K562 (cell line): ENCODE measurements around the gene ETV7. TPM values are rescaled to one million over a fixed set of nuclear protein-coding genes. Genes with fewer than 3 reads are reported as not detected.

ENCODE experiments used
- ATAC-seq: fragments of 200-7000 bp; cut with Tn5 transposase; 3 replicates; pipeline ENCODE4 v1.9.1; 2020; ENCODE audit warnings: moderate library complexity
- BruUV-seq: library from RNA; stranded (reverse); fragments of 400-500 nt; replicated peaks from 2 replicates; lab custom pipeline; 2021; lab: Mats Ljungman, UMichigan
- CTCF ChIA-PET: fragments of 300-600 bp; formaldehyde crosslinking; extraction: SDS; loops from one replicate; lab custom pipeline; 2021; ENCODE audit warnings: low intra/inter-chr PET ratio; lab: Yijun Ruan, JAX
- POLR2A ChIA-PET: fragments of 300-600, 350-650 bp; sonication (Branson Sonifier 250); formaldehyde crosslinking; extraction: SDS; loops from one replicate; lab custom pipeline; 2021; ENCODE audit warnings: antibody characterized with exemption, inconsistent platforms; lab: Yijun Ruan, JAX
- DNase-seq, 4 experiments: peaks; one replicate each; pipeline versions ENCODE4 v3.0.0 to v3.0.0-alpha.2; 2011 to 2018; ENCODE audit warnings: low spot score in 3 of 4, mixed read lengths in 3 of 4; ENCODE audit errors: extremely low read depth in 1 of 4
- FAIRE-seq: peaks from 2 replicates; lab custom pipeline; 2011; peaks lifted over from hg19 to GRCh38; lab: Jason Lieb, UNC
- H2AFZ ChIP-seq: 2 replicates; pipeline ENCODE4 v1.6.0; 2011; ENCODE audit warnings: low read depth, low read length, control low read depth, inconsistent platforms
- H3K27ac ChIP-seq: fragments of 200-600 bp; 3 replicates; pipeline ENCODE4 v1.8.0; 2011; ENCODE audit warnings: low read depth, mild to moderate bottlenecking, control low read depth, inconsistent platforms, low read length, moderate library complexity, mixed read lengths; ENCODE audit errors: extremely low read depth
- H3K27me3 ChIP-seq, 2 experiments: fragments of 300-600 bp in 1 of 2; 2 replicates in 1 of 2; 3 replicates in 1 of 2; pipeline versions ENCODE4 v1.6.0 to v1.8.0; 2011; ENCODE audit warnings: inconsistent platforms in 2 of 2, low read length in 2 of 2, mild to moderate bottlenecking in 1 of 2, mixed read lengths in 1 of 2, moderate library complexity in 1 of 2; ENCODE audit not compliant: control insufficient read depth in 2 of 2, insufficient read depth in 2 of 2
- H3K36me3 ChIP-seq: fragments of 300-600 bp; 3 replicates; pipeline ENCODE4 v1.8.0; 2011; ENCODE audit warnings: mild to moderate bottlenecking, low read length, inconsistent platforms; ENCODE audit not compliant: control insufficient read depth, insufficient read depth
- H3K4me1 ChIP-seq, 2 experiments: fragments of 200-600 bp in 1 of 2; replicated peaks in 1 of 2; 2 replicates in 1 of 2; 3 replicates in 1 of 2; pipeline versions ENCODE4 v1.5.1 to v1.8.0; 2011; ENCODE audit warnings: inconsistent platforms in 2 of 2, low read length in 2 of 2, mild to moderate bottlenecking in 1 of 2, mixed read lengths in 1 of 2, moderate library complexity in 1 of 2; ENCODE audit not compliant: control insufficient read depth in 2 of 2, insufficient read depth in 2 of 2
- H3K4me2 ChIP-seq: 2 replicates; pipeline ENCODE4 v1.6.1; 2011; ENCODE audit warnings: low read length, control low read depth, inconsistent platforms, mixed read lengths; ENCODE audit not compliant: insufficient read depth
- H3K4me3 ChIP-seq: fragments of 200-600 bp; sonication (generic), shearing (Covaris generic); 2 replicates; pipeline ENCODE4 v1.5.1; 2016; ENCODE audit warnings: control low read depth, inconsistent platforms
- H3K79me2 ChIP-seq: fragments of 200-600 bp; 3 replicates; pipeline ENCODE4 v1.8.0; 2011; ENCODE audit warnings: low read length, inconsistent platforms; ENCODE audit not compliant: control insufficient read depth, insufficient read depth
- H3K9ac ChIP-seq, 2 experiments: 2 replicates each; pipeline versions ENCODE4 v1.6.0 to v1.6.1; 2011; ENCODE audit warnings: low read depth in 2 of 2, low read length in 2 of 2, control low read depth in 1 of 2, inconsistent platforms in 1 of 2, mild to moderate bottlenecking in 1 of 2, mixed read lengths in 1 of 2; ENCODE audit not compliant: insufficient read depth in 1 of 2
- H3K9me1 ChIP-seq: one replicate; pipeline ENCODE4 v1.6.0; 2011; ENCODE audit warnings: inconsistent platforms, mild to moderate bottlenecking, low read length, moderate library complexity; ENCODE audit not compliant: control insufficient read depth, insufficient read depth
- H3K9me3 ChIP-seq: replicated peaks from 2 replicates; pipeline ENCODE4 v1.5.1; 2011; ENCODE audit warnings: low read depth, low read length, inconsistent platforms; ENCODE audit not compliant: control insufficient read depth, insufficient read depth
- H4K20me1 ChIP-seq: replicated peaks from 2 replicates; pipeline ENCODE4 v1.6.1; 2011; ENCODE audit warnings: low read length, inconsistent platforms, mixed read lengths; ENCODE audit not compliant: control insufficient read depth, insufficient read depth
- CREB5 ChIP-seq: fragments of 250-450 bp; sonication (Bioruptor Pico); IDR thresholded peaks from 2 replicates; pipeline ENCODE4 v1.5.0; 2020; ENCODE audit warnings: mild to moderate bottlenecking
- DDX20 ChIP-seq: fragments of 450-650 bp; IDR thresholded peaks from 2 replicates; pipeline ENCODE4 v1.6.1; 2016; ENCODE audit warnings: missing genetic modification characterization, low read depth, mild to moderate bottlenecking, missing compliant biosample characterization, moderate library complexity
- ILF3 ChIP-seq: fragments of 450-650 bp; IDR thresholded peaks from 2 replicates; pipeline ENCODE4 v1.6.1; 2018; ENCODE audit warnings: antibody characterized with exemption, mild to moderate bottlenecking, moderate library complexity, borderline replicate concordance
- KDM1A ChIP-seq, 2 experiments: fragments of 450-650 bp; IDR thresholded peaks; 2 replicates each; pipeline ENCODE4 v1.6.1; 2016; ENCODE audit warnings: mild to moderate bottlenecking in 2 of 2
- NCOA2 ChIP-seq, 2 experiments: fragments of 450-650 bp; IDR thresholded peaks; 2 replicates each; pipeline ENCODE4 v1.6.1; 2018; ENCODE audit warnings: mild to moderate bottlenecking in 2 of 2, moderate library complexity in 1 of 2; ENCODE audit not compliant: partially characterized antibody in 2 of 2
- NRF1 ChIP-seq, 2 experiments: fragments of 450-650 bp; IDR thresholded peaks in 1 of 2; conservative IDR thresholded peaks in 1 of 2; 2 replicates each; pipeline ENCODE4 v1.6.1; 2014; ENCODE audit warnings: mild to moderate bottlenecking in 2 of 2
- PKNOX1 ChIP-seq: fragments of 450-650 bp; IDR thresholded peaks from 2 replicates; pipeline ENCODE4 v1.6.1; 2016
- TFAP4 ChIP-seq: sonication (generic); formaldehyde crosslinking; IDR thresholded peaks from 2 replicates; pipeline ENCODE4 v1.8.0; 2022; ENCODE audit warnings: missing genetic modification reagents, mild to moderate bottlenecking, moderate library complexity, borderline replicate concordance
- ZBTB26 ChIP-seq: fragments of 450-650 bp; formaldehyde crosslinking; IDR thresholded peaks from 2 replicates; pipeline ENCODE4 v1.4.0; 2022; ENCODE audit warnings: missing genetic modification characterization
- ZMIZ1 ChIP-seq, 2 experiments: fragments of 150-350 bp in 1 of 2; IDR thresholded peaks; 2 replicates each; pipeline ENCODE4 v1.6.1; 2012 to 2016; ENCODE audit warnings: low read depth in 2 of 2, low read length in 2 of 2, mild to moderate bottlenecking in 1 of 2, moderate library complexity in 1 of 2
- WGBS: fragments of 100-300 bp; shearing (Covaris generic); methylation state at CpG from one replicate; pipeline ENCODE4 v1.1.6; 2016; ENCODE audit warnings: low coverage, mixed read lengths; ENCODE audit not compliant: insufficient coverage; ENCODE audit errors: missing lambda C conversion rate; 5-methylcytosine and 5-hydroxymethylcytosine counted together
- in situ Hi-C: fragments of 300-500 bp; cut with MboI; formaldehyde crosslinking; loops from 4 replicates; pipeline ENCODE4 v1.15.0; 2018; ENCODE audit warnings: inconsistent platforms, mixed read lengths
- intact Hi-C: fragments of 100-400 bp; cut with micrococcal nuclease; formaldehyde crosslinking; loops from 2 replicates; pipeline ENCODE4 v1.14.2; 2022
- polyA plus RNA-seq, 8 experiments: library from polyadenylated mRNA; depleted of rRNA in 4 of 8; stranded (reverse) in 5 of 8; unstranded in 3 of 8; fragments of >200 nt; fragmentation: Nextera tagmentation in 2 of 8; fragmentation: Illumina TruSeq in 1 of 8; extraction: Ambion mirVana in 2 of 8; extraction: Trizol in 1 of 8; gene quantifications; 2 replicates each; pipeline versions ENCODE4 v1.2.1 to v1.2.3, GENCODE V29; 2011 to 2014; ENCODE audit warnings: inconsistent platforms in 1 of 8, missing spikeins in 1 of 8
- total RNA-seq, 7 experiments: library from RNA; depleted of rRNA in 6 of 7; stranded (reverse); fragments of >200 nt in 6 of 7; fragmentation: Illumina TruSeq in 2 of 7; extraction: Trizol in 2 of 7; gene quantifications; 2 replicates each; pipeline versions ENCODE4 v1.2.1 to v1.2.3, GENCODE V29; 2011 to 2021; ENCODE audit warnings: low replicate concordance in 1 of 7

Gene ETV7
- total and polyA plus RNA-seq, 9 of the 15 experiments (the other 6 are each of a cell fraction or from before 2014, with no cell fraction given): 0.07 to 0.22 (median 0.14) TPM; not detected in 3

GRCh38 chr6:36319436-36319762 lies 68.1 kb downstream of the ETV7 start:
- WGBS: 18% methylated on average over 9 of the region's 9 CpGs
- TF ChIP-seq ZBTB26 (CRISPR knock-in tag) (no peak), NCOA2 (IDR thresholded peaks at IDR 0.05; ENCODE audit: partially characterized antibody in 2 of 2) (no peak), TFAP4 (0 out of 2 replicates have a peak, but pooled peaks have one; percentile 0), ZMIZ1 (IDR thresholded peaks at IDR 0.05; ENCODE audit: low read depth in 2 of 2, low read length in 2 of 2) (no peak), NRF1 (conservative IDR thresholded peaks at IDR 0.05 in 1 of 2, IDR thresholded peaks at IDR 0.05 in 1 of 2) (peak; percentile 69 to 75), ILF3 (no peak), PKNOX1 (peak; percentile 2; the same call in 1 of the 2 replicates), DDX20 (tag) (no peak), KDM1A (IDR thresholded peaks at IDR 0.05) (no peak), CREB5 (CRISPR knock-in tag) (no peak)
- H3K27ac ChIP-seq: no peak overlapping the region
- H3K4me2 ChIP-seq: no peak overlapping the region
- H2AFZ ChIP-seq: no peak overlapping the region
- H3K79me2 ChIP-seq: no peaks in the 10 kb centered on the region
- no peaks in the 10 kb centered on the region for H3K9me3 ChIP-seq
- intact Hi-C loops: loop anchor here (2.0 kb wide), 1 partner anchor 17 kb away; no protein-coding TSS in a partner anchor
- H3K4me1 ChIP-seq: peaks cover 0 to 5% of the 10 kb centered on the region in 2 experiments; a peak in 1 of 5 replicates
- FAIRE-seq (no peak), ATAC-seq (peak; percentile 17; the same call in 1 of the 3 replicates), DNase-seq (no peak)
- in situ Hi-C loops: no loop called here
- POLR2A ChIA-PET: interaction anchor here (0.6 to 1.5 kb wide), 8 partner anchors 10 to 334 kb away, joined by 3 to 6 read pairs (median 3); no protein-coding TSS in a partner anchor
- H3K27me3 ChIP-seq: peaks cover 22 to 72% of the 10 kb centered on the region in 2 experiments; a peak in 4 of 5 replicates
- H3K4me3 ChIP-seq: no peak overlapping the region
- H3K9ac ChIP-seq: no peak overlapping the region
- no peaks in the 10 kb centered on the region for H3K36me3 ChIP-seq
- no peaks in the 10 kb centered on the region for H4K20me1 ChIP-seq
- CTCF ChIA-PET: no interaction called here
- no TSS peak for BruUV-seq
- H3K9me1 ChIP-seq: no peaks in the 10 kb centered on the region
